ENCODE measurements around the gene PDGFC.

The PDGFC gene

GRCh38 chr4:156824451-156825060, 147.0 kb downstream of the PDGFC start:
- DNase-seq: no peak

GRCh38 chr4:156820931-156821330, 150.7 kb downstream of the PDGFC start:
- DNase-seq: no peak

- no peak for DNase-seq
Observed at GRCh38 chr4:156816360-156816755, 155.2 kb downstream of the PDGFC start.

- DNase-seq: no peak
Observed at GRCh38 chr4:156815717-156816359, 155.8 kb downstream of the PDGFC start.

GRCh38 chr4:156811963-156812362, 159.6 kb downstream of the PDGFC start:
- DNase-seq: no peak

- DNase-seq: no peak
Observed at GRCh38 chr4:156811286-156811685, 160.3 kb downstream of the PDGFC start.

GRCh38 chr4:156805696-156806095, 165.9 kb downstream of the PDGFC start:
- no peak for DNase-seq

GRCh38 chr4:156803056-156803455, 168.5 kb downstream of the PDGFC start:
- no peak for DNase-seq

GRCh38 chr4:156800463-156800862, 171.1 kb downstream of the PDGFC start:
- no peak for DNase-seq

- DNase-seq: no peak
Observed at GRCh38 chr4:156799121-156799589, 172.4 kb downstream of the PDGFC start.

GRCh38 chr4:156798438-156798837, 173.2 kb downstream of the PDGFC start:
- no peak for DNase-seq

GRCh38 chr4:156797206-156797605, 174.4 kb downstream of the PDGFC start:
- DNase-seq: no peak

GRCh38 chr4:156795727-156796126, 175.9 kb downstream of the PDGFC start:
- DNase-seq: no peak

- no peak for DNase-seq
Observed at GRCh38 chr4:156794863-156795262, 176.7 kb downstream of the PDGFC start.

GRCh38 chr4:156792462-156793085, 179.0 kb downstream of the PDGFC start:
- DNase-seq: no peak

- no peak for DNase-seq
Observed at GRCh38 chr4:156790866-156791265, 180.7 kb downstream of the PDGFC start.

- no peak for DNase-seq
Observed at GRCh38 chr4:156788782-156789181, 182.8 kb downstream of the PDGFC start.

- DNase-seq: no peak
Observed at GRCh38 chr4:156786713-156787112, 184.9 kb downstream of the PDGFC start.

GRCh38 chr4:156784970-156785369, 186.6 kb downstream of the PDGFC start:
- DNase-seq: no peak

- DNase-seq: no peak
Observed at GRCh38 chr4:156783966-156784365, 187.6 kb downstream of the PDGFC start.

- no peak for DNase-seq
Observed at GRCh38 chr4:156782491-156782890, 189.1 kb downstream of the PDGFC start.

- DNase-seq: no peak
Observed at GRCh38 chr4:156781852-156782251, 189.7 kb downstream of the PDGFC start.

GRCh38 chr4:156779774-156780173, 191.8 kb downstream of the PDGFC start:
- no peak for DNase-seq

GRCh38 chr4:156779042-156779441, 192.6 kb downstream of the PDGFC start:
- no peak for DNase-seq
